ENCODE data around the gene ZIC4.

DNA sequence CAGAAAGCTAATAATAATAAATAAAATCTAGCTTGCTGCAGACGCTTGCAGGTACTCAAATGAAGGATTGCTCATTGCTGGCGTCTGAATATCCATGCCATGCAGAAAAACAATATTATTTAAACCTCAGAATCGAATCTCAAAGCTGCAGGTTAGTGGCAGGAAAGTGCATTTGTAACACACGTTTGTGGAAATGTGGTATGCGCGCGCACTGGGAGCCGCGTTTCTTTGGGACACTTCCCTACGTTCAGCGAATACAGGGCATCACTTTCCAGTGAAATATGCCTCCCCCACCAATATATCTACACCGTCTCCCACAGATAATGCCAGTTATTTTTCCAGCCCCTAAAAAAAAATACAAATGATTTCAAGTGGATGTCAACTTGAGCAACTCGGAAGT lies 37.1 kb downstream of the ZIC4 start:
- TF ChIP-seq, protein P1, sequence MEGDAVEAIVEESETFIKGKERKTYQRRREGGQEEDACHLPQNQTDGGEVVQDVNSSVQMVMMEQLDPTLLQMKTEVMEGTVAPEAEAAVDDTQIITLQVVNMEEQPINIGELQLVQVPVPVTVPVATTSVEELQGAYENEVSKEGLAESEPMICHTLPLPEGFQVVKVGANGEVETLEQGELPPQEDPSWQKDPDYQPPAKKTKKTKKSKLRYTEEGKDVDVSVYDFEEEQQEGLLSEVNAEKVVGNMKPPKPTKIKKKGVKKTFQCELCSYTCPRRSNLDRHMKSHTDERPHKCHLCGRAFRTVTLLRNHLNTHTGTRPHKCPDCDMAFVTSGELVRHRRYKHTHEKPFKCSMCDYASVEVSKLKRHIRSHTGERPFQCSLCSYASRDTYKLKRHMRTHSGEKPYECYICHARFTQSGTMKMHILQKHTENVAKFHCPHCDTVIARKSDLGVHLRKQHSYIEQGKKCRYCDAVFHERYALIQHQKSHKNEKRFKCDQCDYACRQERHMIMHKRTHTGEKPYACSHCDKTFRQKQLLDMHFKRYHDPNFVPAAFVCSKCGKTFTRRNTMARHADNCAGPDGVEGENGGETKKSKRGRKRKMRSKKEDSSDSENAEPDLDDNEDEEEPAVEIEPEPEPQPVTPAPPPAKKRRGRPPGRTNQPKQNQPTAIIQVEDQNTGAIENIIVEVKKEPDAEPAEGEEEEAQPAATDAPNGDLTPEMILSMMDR (IDR thresholded peaks at IDR 0.05 in 8 of 11, conservative IDR thresholded peaks at IDR 0.05 in 3 of 11) = no peak
- TF ChIP-seq POLR2AphosphoS5 (IDR thresholded peaks at IDR 0.05) = no peak
- no peak for TF ChIP-seq POLR2A (IDR thresholded peaks at IDR 0.05)
